GM10266 (cell line): ENCODE data around the gene DCAF5.
"Not testable (repeated sequence)": the region's sequence is repeated elsewhere in the genome, so short reads cannot be mapped to it uniquely, and the experiment has no call there.

Experiments
- DNase-seq: peaks from one replicate; pipeline ENCODE4 v3.0.0; 2012; ENCODE audit errors: extremely low spot score
- CTCF ChIP-seq: IDR thresholded peaks from 2 replicates; pipeline ENCODE4 v1.5.1; 2012; ENCODE audit warnings: mild to moderate bottlenecking, low read depth; ENCODE audit not compliant: control insufficient read depth, insufficient read depth; ENCODE audit errors: missing control alignments

DCAF5 gene

GRCh38 chr14:69036757-69037506 is 116.0 kb downstream of the DCAF5 start:
- no peak for TF ChIP-seq CTCF
- no peak for DNase-seq

- TF ChIP-seq CTCF: no peak
- no peak for DNase-seq
Measured at GRCh38 chr14:69034612-69035262, 118.2 kb downstream of the DCAF5 start.

- TF ChIP-seq CTCF: no peak
- no peak for DNase-seq
Measured at GRCh38 chr14:69027242-69027913, 125.5 kb downstream of the DCAF5 start.

GRCh38 chr14:69023035-69023434 is 129.9 kb downstream of the DCAF5 start:
- no peak for DNase-seq
- TF ChIP-seq CTCF: no peak

- not testable (repeated sequence) for DNase-seq
Measured at GRCh38 chr14:69022093-69022492, 130.8 kb downstream of the DCAF5 start.

- no peak for DNase-seq
- TF ChIP-seq CTCF: no peak
Measured at GRCh38 chr14:69017706-69018105, 135.2 kb downstream of the DCAF5 start.

- no peak for TF ChIP-seq CTCF
- DNase-seq: no peak
Measured at GRCh38 chr14:69014829-69015259, 138.1 kb downstream of the DCAF5 start.
